ENCODE results near the gene KNL1. TPM values are rescaled to one million over a fixed set of nuclear protein-coding genes. Genes with fewer than 3 reads are reported as not detected.

Gene KNL1
- total and polyA plus RNA-seq, 2 of the 8 experiments (the other 6 are each of a cell fraction or from before 2014, with no cell fraction given): 4.4 to 22.5 TPM

- WGBS, 2 experiments (ENCODE audit: extremely low coverage in 1 of 2, insufficient coverage in 1 of 2, insufficient read length in 1 of 2, insufficient replicate concordance in 2 of 2, low coverage in 1 of 2, low lambda C conversion rate in 2 of 2, missing lambda C conversion rate in 1 of 2): 2% methylated on average over 29 of the region's 31 CpGs; no CpG with 5 or more reads in 1 of the 2 experiments
- Histone ChIP-seq H3K18ac (ENCODE audit: extremely low read depth, low read length) (peak overlapping the region; percentile 87), H3K27ac (ENCODE audit: low read depth, low read length) (peak overlapping the region; percentile 92), H2AK5ac (ENCODE audit: low read depth, low read length) (no peak overlapping the region), H2BK15ac (ENCODE audit: low read length) (no peak overlapping the region), H2BK12ac (ENCODE audit: low read depth, low read length) (no peak overlapping the region), H4K20me1 (replicated peaks in 1 of 2; ENCODE audit: control insufficient read depth in 1 of 2, insufficient read depth in 2 of 2, low read length in 2 of 2) (no peaks in the 10 kb centered on the region), H3K4me2 (ENCODE audit: insufficient read depth in 1 of 2, low read depth in 2 of 2, low read length in 2 of 2) (peak overlapping the region; percentile 65 to 83), H3K56ac (replicated peaks; ENCODE audit: insufficient read length, low read depth, low read length) (peak overlapping the region; percentile 55), H3K9ac (replicated peaks in 1 of 4; ENCODE audit: extremely low read depth in 1 of 4, low read depth in 3 of 4, low read length in 3 of 4) (peak overlapping the region; percentile 57 to 92 (median 88)), H3K23ac (ENCODE audit: insufficient read length) (no peak overlapping the region), H3K36me3 (ENCODE audit: control insufficient read depth in 2 of 4, insufficient read depth in 4 of 4, low read length in 3 of 4) (no peaks in the 10 kb centered on the region), H2AFZ (ENCODE audit: low read length) (peak overlapping the region; percentile 96), H3K9me3 (ENCODE audit: insufficient read depth in 2 of 2, low read depth in 1 of 2, low read length in 1 of 2) (no peaks in the 10 kb centered on the region), H2BK20ac (ENCODE audit: low read length) (no peak overlapping the region), H2BK5ac (ENCODE audit: low read depth, low read length) (peak overlapping the region; percentile 91), H3K79me2 (ENCODE audit: control insufficient read depth in 1 of 2, insufficient read depth in 2 of 2, low read length in 2 of 2) (peaks cover 0 to 16% of the 10 kb centered on the region in 2 experiments; a peak in 2 of 4 replicates), H3K4ac (replicated peaks; ENCODE audit: insufficient read length, low read depth, low read length) (no peak overlapping the region), H3K23me2 (ENCODE audit: low read depth, low read length) (peaks cover 9% of the 10 kb centered on the region; the same call in 1 of the 2 replicates), H2BK120ac (replicated peaks; ENCODE audit: low read depth, low read length) (no peak overlapping the region), H3K27me3 (replicated peaks in 1 of 4; ENCODE audit: control insufficient read depth in 3 of 4, extremely low read depth in 1 of 4, insufficient read depth in 3 of 4, low read length in 3 of 4) (no peaks in the 10 kb centered on the region), H3K4me3 (ENCODE audit: extremely low read depth in 1 of 4, insufficient read depth in 2 of 4, low read depth in 3 of 4, low read length in 4 of 4) (peak overlapping the region; percentile 84 to 99 (median 92)), H4K5ac (ENCODE audit: insufficient read length, low read depth, low read length) (no peak overlapping the region), H4K8ac (ENCODE audit: extremely low read depth, insufficient read depth, low read length) (peak overlapping the region; percentile 90; the same call in 1 of the 2 replicates), H3K79me1 (ENCODE audit: low read depth, low read length) (no peaks in the 10 kb centered on the region), H3K14ac (ENCODE audit: insufficient read length) (no peak overlapping the region), H3K4me1 (replicated peaks in 1 of 4; ENCODE audit: control insufficient read depth in 3 of 4, insufficient read depth in 4 of 4, low read length in 3 of 4) (peaks cover 0 to 2% (median 0%) of the 10 kb centered on the region in 4 experiments; a peak in 1 of 7 replicates), H4K91ac (replicated peaks; ENCODE audit: insufficient read length, low read length) (no peak overlapping the region)
- POLR2A ChIA-PET (ENCODE audit: partially characterized antibody): interaction anchor here (1.2 to 1.4 kb wide), 2 partner anchors 10 to 101 kb away, joined by 5 to 6 read pairs; partner anchors contain the start of gene RAD51
- DNase-seq (ENCODE audit: low read depth in 1 of 2, low spot score in 2 of 2): peak in 1 of 2 experiments; percentile 17
- CTCF ChIA-PET (ENCODE audit: partially characterized antibody): interaction anchor here (1.2 kb wide), 1 partner anchor 9 kb away, joined by 4 read pairs; no protein-coding TSS in a partner anchor
- FAIRE-seq: no peak
- peak; percentile 53 for TF ChIP-seq TAF1 (IDR thresholded peaks at IDR 0.05; ENCODE audit: low read depth, low read length)
- no peak for TF ChIP-seq BCL11A (IDR thresholded peaks at IDR 0.05; ENCODE audit: low read depth in 2 of 2, low read length in 2 of 2)
- TF ChIP-seq FOSL1 (IDR thresholded peaks at IDR 0.05; ENCODE audit: insufficient read depth, low read depth, low read length): no peak
- TF ChIP-seq RFX5 (IDR thresholded peaks at IDR 0.05; ENCODE audit: borderline replicate concordance, low read depth, low read length): no peak
- TF ChIP-seq GTF2F1 (IDR thresholded peaks at IDR 0.05; ENCODE audit: borderline replicate concordance, low read depth, low read length): no peak
- no peak for TF ChIP-seq SP1 (IDR thresholded peaks at IDR 0.05; ENCODE audit: low read depth, low read length)
- TF ChIP-seq CREB1 (IDR thresholded peaks at IDR 0.05): 0 out of 2 replicates have a peak, but pooled peaks have one; percentile 33
- TF ChIP-seq HDAC6 (IDR thresholded peaks at IDR 0.05; ENCODE audit: low read depth, low read length): no peak
- TF ChIP-seq SP4 (IDR thresholded peaks at IDR 0.05; ENCODE audit: low read length): no peak
- no peak for TF ChIP-seq GABPA (IDR thresholded peaks at IDR 0.05; ENCODE audit: borderline replicate concordance, insufficient read depth, low read length)
- no peak for TF ChIP-seq NANOG (IDR thresholded peaks at IDR 0.05; ENCODE audit: insufficient read depth, low read depth, low read length, poor library complexity, severe bottlenecking)
- TF ChIP-seq YY1 (IDR thresholded peaks at IDR 0.05; ENCODE audit: low read depth, low read length): no peak
- no peak; a peak in 1 of 4 replicates for TF ChIP-seq HDAC2 (IDR thresholded peaks at IDR 0.05; ENCODE audit: borderline replicate concordance in 1 of 2, low read depth in 2 of 2, low read length in 2 of 2)
These were observed 384 bp downstream of the KNL1 start for GRCh38 chr15:40594429-40594836.

Data from H1 (cell line).